ENCODE results near the gene SMYD3. TPM values are rescaled to one million over a fixed set of nuclear protein-coding genes. Genes with fewer than 3 reads are reported as not detected.

SMYD3 gene
- total RNA-seq, 1 donor from 2014 or later, result 23.5 TPM

- Histone ChIP-seq H3K4me1 (ENCODE audit: control insufficient read depth in 3 of 3, insufficient read depth in 3 of 3, low read length in 3 of 3) (peaks cover 0 to 2% (median 2%) of the 10 kb centered on the region in 3 donors), H3K27me3 (ENCODE audit: control insufficient read depth in 3 of 3, insufficient read depth in 3 of 3, low read length in 3 of 3) (no peaks in the 10 kb centered on the region), H3K9me3 (ENCODE audit: control insufficient read depth in 3 of 3, low read length in 3 of 3) (no peaks in the 10 kb centered on the region), H3K9ac (ENCODE audit: low read depth in 1 of 3, low read length in 3 of 3) (no peak overlapping the region), H3K4me3 (ENCODE audit: low read length in 3 of 3) (no peak overlapping the region), H3K27ac (ENCODE audit: low read depth, low read length) (no peak overlapping the region), H3K36me3 (ENCODE audit: control insufficient read depth in 3 of 3, insufficient read depth in 3 of 3, low read length in 3 of 3) (no peaks in the 10 kb centered on the region)
These were observed 637.2 kb downstream of the SMYD3 start for GRCh38 chr1:245869847-245870246.

DNA sequence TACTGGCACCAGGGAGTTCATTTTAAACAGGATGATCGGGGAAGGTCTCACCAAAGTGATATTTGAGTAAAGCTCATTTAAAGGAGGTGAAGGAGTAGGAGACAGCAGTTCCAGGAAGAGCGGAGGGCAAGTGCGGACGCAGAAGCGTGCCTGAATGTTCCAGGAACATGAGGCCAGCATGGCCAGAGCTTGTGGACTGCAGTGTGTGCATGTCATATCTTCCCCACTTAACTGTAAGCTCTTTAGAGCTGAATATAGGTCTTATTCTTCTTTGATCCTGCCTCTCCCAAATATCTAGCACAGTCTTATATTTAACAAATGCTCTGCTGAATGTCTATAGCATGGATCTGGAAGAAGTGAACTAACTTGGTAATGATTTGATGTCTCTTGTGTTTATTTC is 639.3 kb downstream of the SMYD3 start:
- no peaks in the 10 kb centered on the region for H3K9me3 ChIP-seq (ENCODE audit: control insufficient read depth in 3 of 3, low read length in 3 of 3)
- no peak overlapping the region for H3K9ac ChIP-seq (ENCODE audit: low read depth in 1 of 3, low read length in 3 of 3)
- H3K4me3 ChIP-seq (ENCODE audit: low read length in 3 of 3), result no peak overlapping the region
- no peaks in the 10 kb centered on the region for H3K4me1 ChIP-seq (ENCODE audit: control insufficient read depth in 3 of 3, insufficient read depth in 3 of 3, low read length in 3 of 3)
- H3K27me3 ChIP-seq (ENCODE audit: control insufficient read depth in 3 of 3, insufficient read depth in 3 of 3, low read length in 3 of 3), result no peaks in the 10 kb centered on the region
- H3K36me3 ChIP-seq (ENCODE audit: control insufficient read depth in 3 of 3, insufficient read depth in 3 of 3, low read length in 3 of 3), result peaks cover 0 to 5% (median 0%) of the 10 kb centered on the region in 3 donors
- H3K27ac ChIP-seq (ENCODE audit: low read depth, low read length), result no peak overlapping the region

GRCh38 chr1:245864872-245865271 is 642.2 kb downstream of the SMYD3 start:
- Histone ChIP-seq H3K36me3 (ENCODE audit: control insufficient read depth in 3 of 3, insufficient read depth in 3 of 3, low read length in 3 of 3) (peaks cover 0 to 5% (median 0%) of the 10 kb centered on the region in 3 donors), H3K4me3 (ENCODE audit: low read length in 3 of 3) (no peak overlapping the region), H3K27me3 (ENCODE audit: control insufficient read depth in 3 of 3, insufficient read depth in 3 of 3, low read length in 3 of 3) (no peaks in the 10 kb centered on the region), H3K27ac (ENCODE audit: low read depth, low read length) (no peak overlapping the region), H3K4me1 (ENCODE audit: control insufficient read depth in 3 of 3, insufficient read depth in 3 of 3, low read length in 3 of 3) (peaks cover 0 to 5% (median 3%) of the 10 kb centered on the region in 3 donors), H3K9me3 (ENCODE audit: control insufficient read depth in 3 of 3, low read length in 3 of 3) (no peaks in the 10 kb centered on the region), H3K9ac (ENCODE audit: low read depth in 1 of 3, low read length in 3 of 3) (no peak overlapping the region)

GRCh38 chr1:245863566-245864184 is 643.4 kb downstream of the SMYD3 start:
- Histone ChIP-seq H3K27me3 (ENCODE audit: control insufficient read depth in 3 of 3, insufficient read depth in 3 of 3, low read length in 3 of 3) (no peaks in the 10 kb centered on the region), H3K36me3 (ENCODE audit: control insufficient read depth in 3 of 3, insufficient read depth in 3 of 3, low read length in 3 of 3) (peaks cover 0 to 5% (median 0%) of the 10 kb centered on the region in 3 donors), H3K27ac (ENCODE audit: low read depth, low read length) (no peak overlapping the region), H3K9me3 (ENCODE audit: control insufficient read depth in 3 of 3, low read length in 3 of 3) (no peaks in the 10 kb centered on the region), H3K4me1 (ENCODE audit: control insufficient read depth in 3 of 3, insufficient read depth in 3 of 3, low read length in 3 of 3) (peaks cover 0 to 7% (median 5%) of the 10 kb centered on the region in 3 donors), H3K4me3 (ENCODE audit: low read length in 3 of 3) (no peak overlapping the region), H3K9ac (ENCODE audit: low read depth in 1 of 3, low read length in 3 of 3) (no peak overlapping the region)

DNA sequence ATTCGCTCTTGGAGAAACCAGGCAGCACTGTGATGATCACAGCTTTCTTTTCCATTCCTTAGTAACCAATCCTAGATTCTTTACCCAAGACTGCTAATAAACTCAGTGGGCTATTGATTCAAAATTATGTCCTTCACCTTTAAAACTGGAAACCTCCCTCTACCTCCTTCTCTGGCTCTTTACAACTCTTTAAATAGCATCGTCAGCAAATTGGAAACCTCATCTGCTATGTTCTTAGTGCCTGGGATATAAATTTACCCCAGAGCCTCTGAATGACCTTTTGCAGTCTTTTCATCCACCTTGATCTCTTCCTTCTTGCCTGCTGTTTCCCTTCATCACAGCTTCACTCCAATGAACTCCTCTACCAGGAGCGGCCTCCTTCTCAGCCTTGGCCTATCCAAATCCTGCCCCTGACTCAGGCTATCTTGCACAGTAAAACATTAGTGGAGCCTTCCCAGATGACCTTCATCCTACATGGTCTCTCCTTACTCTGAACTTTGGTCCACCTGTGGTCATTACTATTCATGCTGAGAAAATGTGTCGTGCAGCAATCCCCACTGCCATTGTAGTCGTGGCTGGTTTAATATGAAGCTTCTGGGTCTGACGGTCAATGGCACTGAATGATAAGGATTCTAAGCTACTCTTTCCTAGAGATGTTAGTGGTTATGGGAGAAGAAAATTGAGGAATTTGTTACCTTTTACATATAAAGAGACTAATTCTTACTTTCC is 644.1 kb downstream of the SMYD3 start:
- Histone ChIP-seq H3K36me3 (ENCODE audit: control insufficient read depth in 3 of 3, insufficient read depth in 3 of 3, low read length in 3 of 3) (peaks cover 0 to 5% (median 4%) of the 10 kb centered on the region in 3 donors), H3K27ac (ENCODE audit: low read depth, low read length) (no peak overlapping the region), H3K4me1 (ENCODE audit: control insufficient read depth in 3 of 3, insufficient read depth in 3 of 3, low read length in 3 of 3) (peaks cover 0 to 7% (median 5%) of the 10 kb centered on the region in 3 donors), H3K27me3 (ENCODE audit: control insufficient read depth in 3 of 3, insufficient read depth in 3 of 3, low read length in 3 of 3) (no peaks in the 10 kb centered on the region), H3K9ac (ENCODE audit: low read depth in 1 of 3, low read length in 3 of 3) (no peak overlapping the region), H3K4me3 (ENCODE audit: low read length in 3 of 3) (no peak overlapping the region), H3K9me3 (ENCODE audit: control insufficient read depth in 3 of 3, low read length in 3 of 3) (no peaks in the 10 kb centered on the region)

DNA sequence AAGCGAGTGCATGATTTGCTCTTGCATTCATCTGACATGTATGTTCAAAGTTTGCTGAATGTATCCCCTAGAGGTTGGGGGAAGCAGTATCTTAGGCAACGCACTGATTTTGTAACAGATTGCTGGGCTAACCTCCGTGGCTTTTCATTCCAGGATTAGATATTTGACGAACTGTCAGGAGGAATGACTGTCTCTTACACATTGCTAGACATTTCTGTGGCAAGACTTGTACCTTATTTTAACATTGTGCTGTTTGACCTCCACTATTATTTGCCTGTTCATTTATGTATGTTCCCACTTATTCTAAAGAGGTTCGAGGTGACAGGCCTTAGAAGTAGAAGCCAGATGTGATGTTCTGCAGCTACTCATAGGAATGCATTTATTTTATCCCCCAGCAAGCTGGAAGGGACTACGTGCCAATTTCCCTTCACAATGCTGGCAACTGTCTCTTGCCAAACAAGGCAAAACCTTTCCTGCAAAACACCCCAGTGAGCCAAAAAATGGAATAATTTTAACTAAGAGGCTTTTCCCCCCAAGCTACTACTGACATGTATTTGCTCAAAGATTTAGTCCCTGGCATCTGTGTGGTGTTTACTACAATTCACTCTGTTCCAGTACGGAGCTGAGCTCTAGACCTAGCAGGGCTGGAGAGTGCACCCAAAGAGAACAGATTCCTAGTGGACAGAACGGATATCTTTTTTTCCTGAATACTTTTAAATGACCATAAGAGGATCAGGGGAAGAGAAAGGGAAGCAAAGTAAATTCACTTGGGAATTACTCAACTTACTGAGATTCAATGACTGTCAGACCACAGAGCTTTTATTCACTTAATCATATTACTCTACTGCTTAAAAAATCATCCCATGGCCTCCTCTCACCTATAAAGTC is 646.2 kb downstream of the SMYD3 start:
- H3K9ac ChIP-seq (ENCODE audit: low read depth in 1 of 3, low read length in 3 of 3), result peak overlapping the region in 1 of 3 donors; percentile 10
- H3K27me3 ChIP-seq (ENCODE audit: control insufficient read depth in 3 of 3, insufficient read depth in 3 of 3, low read length in 3 of 3), result no peaks in the 10 kb centered on the region
- H3K4me1 ChIP-seq (ENCODE audit: control insufficient read depth in 3 of 3, insufficient read depth in 3 of 3, low read length in 3 of 3), result peaks cover 0 to 7% (median 5%) of the 10 kb centered on the region in 3 donors
- H3K36me3 ChIP-seq (ENCODE audit: control insufficient read depth in 3 of 3, insufficient read depth in 3 of 3, low read length in 3 of 3), result peaks cover 0 to 5% (median 4%) of the 10 kb centered on the region in 3 donors
- H3K4me3 ChIP-seq (ENCODE audit: low read length in 3 of 3), result no peak overlapping the region
- no peaks in the 10 kb centered on the region for H3K9me3 ChIP-seq (ENCODE audit: control insufficient read depth in 3 of 3, low read length in 3 of 3)
- H3K27ac ChIP-seq (ENCODE audit: low read depth, low read length), result no peak overlapping the region

- no peaks in the 10 kb centered on the region for H3K27me3 ChIP-seq (ENCODE audit: control insufficient read depth in 3 of 3, insufficient read depth in 3 of 3, low read length in 3 of 3)
- H3K36me3 ChIP-seq (ENCODE audit: control insufficient read depth in 3 of 3, insufficient read depth in 3 of 3, low read length in 3 of 3), result peaks cover 0 to 5% (median 4%) of the 10 kb centered on the region in 3 donors
- peaks cover 0 to 7% (median 5%) of the 10 kb centered on the region in 3 donors for H3K4me1 ChIP-seq (ENCODE audit: control insufficient read depth in 3 of 3, insufficient read depth in 3 of 3, low read length in 3 of 3)
- no peaks in the 10 kb centered on the region for H3K9me3 ChIP-seq (ENCODE audit: control insufficient read depth in 3 of 3, low read length in 3 of 3)
- H3K27ac ChIP-seq (ENCODE audit: low read depth, low read length), result no peak overlapping the region
- H3K9ac ChIP-seq (ENCODE audit: low read depth in 1 of 3, low read length in 3 of 3), result no peak overlapping the region
- no peak overlapping the region for H3K4me3 ChIP-seq (ENCODE audit: low read length in 3 of 3)
These were observed 647.5 kb downstream of the SMYD3 start for GRCh38 chr1:245859493-245860114.

DNA sequence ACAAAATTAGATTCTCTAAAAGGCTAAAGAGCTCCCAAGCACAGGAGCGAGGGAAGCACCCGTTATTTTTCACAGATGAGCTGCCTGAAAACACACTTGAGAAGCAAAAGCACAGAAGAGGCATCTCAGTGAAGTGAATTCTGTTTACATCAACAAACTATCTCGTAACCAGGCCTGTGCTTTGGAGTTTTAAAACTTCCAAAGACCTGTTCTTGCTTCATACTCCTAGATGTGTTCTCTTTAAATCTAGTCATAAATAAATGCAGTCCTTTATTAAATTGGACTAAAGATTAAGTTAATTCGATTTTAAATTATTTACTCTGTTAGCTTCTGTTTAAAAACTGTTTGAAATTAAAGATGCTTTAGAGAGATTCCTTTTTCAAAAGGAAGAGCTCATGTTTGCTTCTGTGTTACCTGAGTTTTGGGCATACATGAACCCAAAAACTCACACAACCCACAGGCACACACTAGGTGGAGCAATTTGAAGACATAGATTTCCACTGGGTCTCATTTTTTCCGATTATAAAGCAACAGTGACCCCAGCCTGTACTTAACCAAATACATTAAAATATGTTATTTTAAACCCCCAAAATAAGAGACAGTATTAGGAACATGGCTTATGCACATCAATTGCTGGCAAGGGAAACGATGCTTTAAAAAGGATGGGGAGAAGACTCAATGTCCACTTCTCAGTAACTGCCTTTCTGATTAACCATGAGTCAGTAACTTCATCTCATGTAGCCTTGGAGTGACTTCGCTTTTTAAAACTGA is 648.2 kb downstream of the SMYD3 start:
- Histone ChIP-seq H3K9me3 (ENCODE audit: control insufficient read depth in 3 of 3, low read length in 3 of 3) (no peaks in the 10 kb centered on the region), H3K27ac (ENCODE audit: low read depth, low read length) (no peak overlapping the region), H3K4me1 (ENCODE audit: control insufficient read depth in 3 of 3, insufficient read depth in 3 of 3, low read length in 3 of 3) (peaks cover 0 to 7% (median 5%) of the 10 kb centered on the region in 3 donors), H3K27me3 (ENCODE audit: control insufficient read depth in 3 of 3, insufficient read depth in 3 of 3, low read length in 3 of 3) (no peaks in the 10 kb centered on the region), H3K36me3 (ENCODE audit: control insufficient read depth in 3 of 3, insufficient read depth in 3 of 3, low read length in 3 of 3) (peaks cover 0 to 5% (median 4%) of the 10 kb centered on the region in 3 donors), H3K4me3 (ENCODE audit: low read length in 3 of 3) (no peak overlapping the region), H3K9ac (ENCODE audit: low read depth in 1 of 3, low read length in 3 of 3) (no peak overlapping the region)

All from skeletal muscle tissue (tissue), 4 donors.